ENCODE results near the gene PLCXD1.

DNA sequence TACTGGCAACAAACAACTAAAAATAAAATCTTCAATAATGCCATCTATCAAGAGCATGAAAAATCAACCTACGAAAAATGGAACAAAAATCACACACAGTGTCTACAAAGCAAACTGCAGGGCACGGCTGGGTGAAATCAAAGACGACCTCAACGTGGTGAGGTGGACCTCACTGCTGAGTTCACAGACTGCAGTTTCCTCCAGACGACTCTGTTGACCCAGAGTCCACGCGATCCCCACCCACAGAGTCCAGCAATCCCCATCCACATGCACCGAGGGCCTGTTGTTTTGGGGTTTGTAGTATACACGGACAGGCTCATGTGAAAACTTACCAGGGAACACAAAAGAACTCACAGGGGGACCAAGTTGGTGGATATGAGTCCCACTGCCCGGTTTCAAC, 68.5 kb downstream of the PLCXD1 start:
- TF ChIP-seq EZH2 (IDR thresholded peaks at IDR 0.05; ENCODE audit: borderline replicate concordance, low read length): no peak
- no peak for TF ChIP-seq CTCF (conservative IDR thresholded peaks at IDR 0.05 in 1 of 2, IDR thresholded peaks at IDR 0.05 in 1 of 2; ENCODE audit: extremely low read depth in 1 of 2, insufficient read depth in 1 of 2, low read depth in 1 of 2, low read length in 2 of 2)
